ENCODE data around the gene PLCXD3. TPM values are rescaled to one million over a fixed set of nuclear protein-coding genes. Genes with fewer than 3 reads are reported as not detected.

Gene PLCXD3
- total RNA-seq, 3 donors from 2014 or later = 0.29 to 1.6 (median 1.2) TPM

- ATAC-seq (no peak), DNase-seq (no peak)
- no peaks in the 10 kb centered on the region for H3K9me3 ChIP-seq
- TF ChIP-seq, protein P1, sequence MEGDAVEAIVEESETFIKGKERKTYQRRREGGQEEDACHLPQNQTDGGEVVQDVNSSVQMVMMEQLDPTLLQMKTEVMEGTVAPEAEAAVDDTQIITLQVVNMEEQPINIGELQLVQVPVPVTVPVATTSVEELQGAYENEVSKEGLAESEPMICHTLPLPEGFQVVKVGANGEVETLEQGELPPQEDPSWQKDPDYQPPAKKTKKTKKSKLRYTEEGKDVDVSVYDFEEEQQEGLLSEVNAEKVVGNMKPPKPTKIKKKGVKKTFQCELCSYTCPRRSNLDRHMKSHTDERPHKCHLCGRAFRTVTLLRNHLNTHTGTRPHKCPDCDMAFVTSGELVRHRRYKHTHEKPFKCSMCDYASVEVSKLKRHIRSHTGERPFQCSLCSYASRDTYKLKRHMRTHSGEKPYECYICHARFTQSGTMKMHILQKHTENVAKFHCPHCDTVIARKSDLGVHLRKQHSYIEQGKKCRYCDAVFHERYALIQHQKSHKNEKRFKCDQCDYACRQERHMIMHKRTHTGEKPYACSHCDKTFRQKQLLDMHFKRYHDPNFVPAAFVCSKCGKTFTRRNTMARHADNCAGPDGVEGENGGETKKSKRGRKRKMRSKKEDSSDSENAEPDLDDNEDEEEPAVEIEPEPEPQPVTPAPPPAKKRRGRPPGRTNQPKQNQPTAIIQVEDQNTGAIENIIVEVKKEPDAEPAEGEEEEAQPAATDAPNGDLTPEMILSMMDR (IDR thresholded peaks at IDR 0.05) = no peak
- H3K36me3 ChIP-seq (ENCODE audit: low read depth) = no peaks in the 10 kb centered on the region
- H3K4me1 ChIP-seq (ENCODE audit: low read depth) = no peaks in the 10 kb centered on the region
- no peak overlapping the region for H3K4me3 ChIP-seq
- intact Hi-C loops (cut with DNase I, micrococcal nuclease) = no loop called here
Observed at GRCh38 chr5:41522193-41522786, 11.9 kb upstream of the PLCXD3 start.

DNA sequence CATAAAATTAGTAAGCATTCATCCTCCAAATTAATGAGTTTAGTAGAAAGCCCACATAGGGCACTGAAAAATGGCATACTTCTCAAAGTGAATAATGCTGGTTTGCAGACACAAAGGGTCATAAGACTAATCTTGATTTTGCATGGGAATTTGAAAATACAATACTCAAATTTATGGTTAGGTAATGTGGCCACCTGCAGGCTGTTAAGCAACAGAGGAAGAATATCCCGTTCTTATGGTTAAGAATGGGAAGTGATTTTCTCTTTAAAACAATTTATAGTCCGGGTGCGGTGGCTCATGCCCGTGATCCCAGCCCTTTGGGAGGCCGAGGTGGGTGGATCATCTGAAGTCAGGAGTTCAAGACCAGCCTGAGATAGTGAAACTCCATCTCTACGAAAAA lies 9.4 kb upstream of the PLCXD3 start:
- H3K4me1 ChIP-seq (ENCODE audit: low read depth) = no peaks in the 10 kb centered on the region
- ATAC-seq = no peak
- intact Hi-C loops (cut with DNase I, micrococcal nuclease) = no loop called here
- H3K36me3 ChIP-seq (ENCODE audit: low read depth) = no peaks in the 10 kb centered on the region
- TF ChIP-seq, protein P1 (IDR thresholded peaks at IDR 0.05) = no peak
- H3K9me3 ChIP-seq = no peaks in the 10 kb centered on the region
- H3K4me3 ChIP-seq = no peak overlapping the region
- no peak for DNase-seq

- no peaks in the 10 kb centered on the region for H3K36me3 ChIP-seq (ENCODE audit: low read depth)
- DNase-seq = no peak
- H3K9me3 ChIP-seq = no peaks in the 10 kb centered on the region
- no peak for ATAC-seq
- H3K4me1 ChIP-seq (ENCODE audit: low read depth) = no peaks in the 10 kb centered on the region
- no peak overlapping the region for H3K4me3 ChIP-seq
- TF ChIP-seq, protein P1 (IDR thresholded peaks at IDR 0.05) = no peak
- intact Hi-C loops (cut with DNase I, micrococcal nuclease) = no loop called here
Observed at GRCh38 chr5:41517909-41518308, 7.5 kb upstream of the PLCXD3 start.

GRCh38 chr5:41511241-41511640 lies 840 bp upstream of the PLCXD3 start:
- intact Hi-C loops (cut with DNase I, micrococcal nuclease) = no loop called here
- TF ChIP-seq, protein P1 (IDR thresholded peaks at IDR 0.05) = no peak
- Histone ChIP-seq H3K9me3 (no peaks in the 10 kb centered on the region), H3K4me3 (no peak overlapping the region), H3K36me3 (ENCODE audit: low read depth) (no peaks in the 10 kb centered on the region), H3K4me1 (ENCODE audit: low read depth) (no peaks in the 10 kb centered on the region)
- no peak for ATAC-seq
- no peak for DNase-seq

DNA sequence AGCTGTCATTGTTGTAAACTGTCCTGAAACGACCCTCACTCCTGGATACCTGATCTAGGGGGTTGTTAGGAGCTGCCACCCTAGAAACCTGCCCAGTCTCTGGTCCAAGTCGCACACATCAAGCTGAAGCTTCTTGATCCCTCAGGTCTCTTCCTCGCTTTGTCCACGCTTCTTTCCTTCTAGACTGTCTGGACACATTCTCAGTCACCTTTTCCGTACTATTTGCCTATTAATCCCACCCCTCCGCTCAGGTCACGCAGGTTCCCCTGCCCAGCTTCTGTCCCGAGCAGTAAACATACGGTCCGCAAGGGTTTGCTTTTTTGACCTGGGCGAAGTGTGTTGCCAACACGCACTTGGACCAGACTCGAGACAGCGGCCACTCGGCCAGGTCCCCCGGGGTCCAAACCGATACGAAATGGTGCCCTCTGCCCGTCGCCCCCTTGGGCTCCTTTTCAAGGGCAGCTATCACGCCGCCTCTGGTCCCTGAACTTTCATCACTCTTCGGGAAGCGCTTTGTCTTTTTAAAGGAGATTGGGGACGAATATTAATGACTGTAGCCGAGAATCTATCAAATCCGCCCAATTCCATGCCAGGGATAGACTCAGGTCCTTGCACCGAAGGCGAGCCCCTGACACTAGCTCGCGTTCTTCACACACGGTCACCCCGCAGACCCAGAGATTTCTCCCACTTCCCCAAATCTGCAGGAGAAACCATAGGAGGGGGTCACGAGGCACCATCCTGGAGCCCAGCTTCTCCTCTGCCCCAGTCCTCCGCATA lies 814 bp downstream of the PLCXD3 start:
- Histone ChIP-seq H3K4me3 (no peak overlapping the region), H3K36me3 (ENCODE audit: low read depth) (no peaks in the 10 kb centered on the region), H3K9me3 (no peaks in the 10 kb centered on the region), H3K4me1 (ENCODE audit: low read depth) (no peaks in the 10 kb centered on the region)
- ATAC-seq (no peak), DNase-seq (no peak)
- TF ChIP-seq, protein P1 (IDR thresholded peaks at IDR 0.05) = no peak
- intact Hi-C loops (cut with DNase I, micrococcal nuclease) = no loop called here
